B cell (primary cell): ENCODE data around the gene TTK.

Experiments used
- EZH2 ChIP-seq: IDR thresholded peaks from 2 replicates; pipeline ENCODE4 v1.6.1; 2012; ENCODE audit warnings: borderline replicate concordance, low read depth, mild to moderate bottlenecking, moderate library complexity, low read length; ENCODE audit not compliant: insufficient read depth, poor library complexity, severe bottlenecking
- TF ChIP-seq, protein P1 (sequence below): fragments of 200-600 bp; IDR thresholded peaks from one replicate; pipeline ENCODE4 v1.8.0; 2022; ENCODE audit warnings: antibody characterized with exemption, mild to moderate bottlenecking

DNA sequence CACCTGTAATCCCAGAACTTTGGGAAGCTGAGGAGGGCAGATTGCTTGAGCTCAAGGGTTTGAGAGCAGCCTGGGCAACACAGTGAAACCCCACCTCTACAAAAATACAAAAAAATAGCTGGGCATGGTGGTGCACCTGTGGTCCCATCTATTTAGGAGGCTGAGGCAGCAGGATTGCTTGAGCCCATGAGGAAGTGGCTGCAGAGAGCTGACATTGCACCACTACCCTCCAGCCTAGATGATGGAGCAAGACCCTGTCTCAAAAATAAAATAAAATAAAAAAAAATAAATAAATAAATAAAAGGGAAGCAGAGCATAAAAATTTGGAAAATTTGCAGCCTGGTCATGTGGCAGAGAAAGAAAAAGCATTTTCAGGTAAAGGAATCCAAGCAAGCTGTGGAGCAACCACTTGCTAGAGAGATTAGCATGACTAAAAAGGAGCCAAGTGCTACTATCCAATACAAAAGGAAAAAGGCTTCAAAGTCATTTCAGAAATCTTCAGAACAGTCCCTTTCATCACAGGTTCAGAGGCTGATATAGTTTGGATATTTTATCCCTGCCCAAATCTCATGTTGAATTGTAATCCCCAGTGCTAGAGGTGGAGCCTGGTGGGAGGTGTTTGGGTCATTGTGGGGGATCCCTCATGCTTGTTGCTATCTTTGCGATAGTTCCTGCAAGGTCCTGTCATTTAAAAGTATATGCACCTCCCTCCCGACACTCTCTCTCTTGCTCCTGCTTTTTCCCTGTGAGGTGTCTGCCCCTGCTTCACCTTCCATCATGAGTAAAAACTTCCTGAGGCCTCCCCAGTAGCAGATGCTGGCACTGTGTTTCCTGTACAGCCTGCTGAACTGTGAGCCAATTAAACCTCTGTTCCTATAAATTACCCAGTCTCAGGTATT is 11.2 kb upstream of the TTK start:
- TF ChIP-seq, protein P1, sequence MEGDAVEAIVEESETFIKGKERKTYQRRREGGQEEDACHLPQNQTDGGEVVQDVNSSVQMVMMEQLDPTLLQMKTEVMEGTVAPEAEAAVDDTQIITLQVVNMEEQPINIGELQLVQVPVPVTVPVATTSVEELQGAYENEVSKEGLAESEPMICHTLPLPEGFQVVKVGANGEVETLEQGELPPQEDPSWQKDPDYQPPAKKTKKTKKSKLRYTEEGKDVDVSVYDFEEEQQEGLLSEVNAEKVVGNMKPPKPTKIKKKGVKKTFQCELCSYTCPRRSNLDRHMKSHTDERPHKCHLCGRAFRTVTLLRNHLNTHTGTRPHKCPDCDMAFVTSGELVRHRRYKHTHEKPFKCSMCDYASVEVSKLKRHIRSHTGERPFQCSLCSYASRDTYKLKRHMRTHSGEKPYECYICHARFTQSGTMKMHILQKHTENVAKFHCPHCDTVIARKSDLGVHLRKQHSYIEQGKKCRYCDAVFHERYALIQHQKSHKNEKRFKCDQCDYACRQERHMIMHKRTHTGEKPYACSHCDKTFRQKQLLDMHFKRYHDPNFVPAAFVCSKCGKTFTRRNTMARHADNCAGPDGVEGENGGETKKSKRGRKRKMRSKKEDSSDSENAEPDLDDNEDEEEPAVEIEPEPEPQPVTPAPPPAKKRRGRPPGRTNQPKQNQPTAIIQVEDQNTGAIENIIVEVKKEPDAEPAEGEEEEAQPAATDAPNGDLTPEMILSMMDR, result no peak
- TF ChIP-seq EZH2, result no peak
